MCF 10A (cell line): ENCODE data around the gene GATA3. TPM values are rescaled to one million over a fixed set of nuclear protein-coding genes. Genes with fewer than 3 reads are reported as not detected.

Experiments
- BruUV-seq: library from RNA; stranded (reverse); fragments of 400-500 nt; replicated peaks from 2 replicates; lab custom pipeline; 2021; lab: Mats Ljungman, UMichigan
- CTCF ChIA-PET: fragments of 300-600 bp; sonication (Branson Sonifier 250); formaldehyde crosslinking; extraction: SDS; loops from one replicate; lab custom pipeline; 2021; ENCODE audit warnings: antibody characterized with exemption, inconsistent platforms; lab: Yijun Ruan, JAX
- POLR2A ChIA-PET: fragments of 300-600, 350-650 bp; sonication (Branson Sonifier 250); formaldehyde crosslinking; extraction: SDS; loops from one replicate; lab custom pipeline; 2020; ENCODE audit warnings: antibody characterized with exemption, inconsistent platforms; lab: Yijun Ruan, JAX
- DNase-seq: peaks from one replicate; pipeline ENCODE4 v3.0.0-alpha.2; 2018; ENCODE audit not compliant: unreplicated experiment
- H3K27ac Mint-ChIP-seq: one replicate; pipeline ENCODE4 v1.8.0; 2022; ENCODE audit warnings: mild to moderate bottlenecking, low read depth, mixed read lengths; ENCODE audit not compliant: unreplicated experiment
- H3K27me3 Mint-ChIP-seq: one replicate; pipeline ENCODE4 v1.8.0; 2022; ENCODE audit warnings: mixed read lengths; ENCODE audit not compliant: insufficient read depth, unreplicated experiment
- H3K36me3 Mint-ChIP-seq: one replicate; pipeline ENCODE4 v1.8.0; 2022; ENCODE audit warnings: mild to moderate bottlenecking, moderate library complexity, mixed read lengths; ENCODE audit not compliant: insufficient read depth, unreplicated experiment
- H3K4me1 Mint-ChIP-seq: one replicate; pipeline ENCODE4 v1.8.0; 2022; ENCODE audit warnings: mixed read lengths; ENCODE audit not compliant: insufficient read depth, unreplicated experiment
- H3K4me3 Mint-ChIP-seq: one replicate; pipeline ENCODE4 v1.8.0; 2022; ENCODE audit warnings: mild to moderate bottlenecking, moderate library complexity, mixed read lengths; ENCODE audit not compliant: unreplicated experiment
- H3K9me3 Mint-ChIP-seq: one replicate; pipeline ENCODE4 v1.8.0; 2022; ENCODE audit warnings: mixed read lengths; ENCODE audit not compliant: unreplicated experiment
- intact Hi-C: fragments of 100-400 bp; cut with micrococcal nuclease; formaldehyde crosslinking; loops from 2 replicates; pipeline ENCODE4 v1.14.1; 2022
- total RNA-seq: library from RNA; stranded (reverse); gene quantifications from 2 replicates; pipeline ENCODE4 v1.2.3, GENCODE V29; 2022
- TF ChIP-seq, protein P1 (sequence below): fragments of 200-600 bp; IDR thresholded peaks from one replicate; pipeline ENCODE4 v1.8.0; 2022; ENCODE audit warnings: antibody characterized with exemption, mild to moderate bottlenecking; ENCODE audit not compliant: unreplicated experiment

GATA3 gene
- total RNA-seq, 1 experiment from 2014 or later, result 13.1 TPM

DNA sequence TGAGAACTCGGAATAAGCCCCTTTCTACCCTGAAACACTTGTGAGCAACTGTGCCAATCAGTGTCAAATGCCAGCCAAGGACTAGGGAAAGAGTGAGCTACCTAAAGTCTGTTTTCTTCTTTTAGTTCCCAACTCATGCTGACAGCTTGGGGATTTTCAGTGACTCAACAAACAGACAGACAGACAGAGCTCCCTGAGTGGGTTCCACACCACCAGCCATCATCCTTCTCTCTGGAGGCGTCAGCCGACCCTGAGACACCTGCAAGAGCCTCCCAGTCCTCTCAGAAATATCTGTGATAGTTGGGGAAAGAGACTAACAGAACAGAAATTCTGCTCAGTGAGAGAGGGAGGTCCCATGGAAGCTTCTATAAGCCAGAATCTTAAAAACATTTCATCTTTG lies 49.5 kb downstream of the GATA3 start:
- BruUV-seq, result no TSS peak
- Mint-ChIP-seq H3K27me3 (no peaks in the 10 kb centered on the region), H3K27ac (no peak overlapping the region), H3K4me3 (no peak overlapping the region), H3K36me3 (no peaks in the 10 kb centered on the region), H3K4me1 (no peaks in the 10 kb centered on the region), H3K9me3 (no peaks in the 10 kb centered on the region)
- CTCF ChIA-PET, result interaction anchor here (0.5 to 0.7 kb wide), 4 partner anchors 11 to 1229 kb away, joined by 3 to 5 read pairs (median 4); no protein-coding TSS in a partner anchor
- intact Hi-C loops, result no loop called here
- POLR2A ChIA-PET, result no interaction called here
- no peak for DNase-seq
- TF ChIP-seq, protein P1, sequence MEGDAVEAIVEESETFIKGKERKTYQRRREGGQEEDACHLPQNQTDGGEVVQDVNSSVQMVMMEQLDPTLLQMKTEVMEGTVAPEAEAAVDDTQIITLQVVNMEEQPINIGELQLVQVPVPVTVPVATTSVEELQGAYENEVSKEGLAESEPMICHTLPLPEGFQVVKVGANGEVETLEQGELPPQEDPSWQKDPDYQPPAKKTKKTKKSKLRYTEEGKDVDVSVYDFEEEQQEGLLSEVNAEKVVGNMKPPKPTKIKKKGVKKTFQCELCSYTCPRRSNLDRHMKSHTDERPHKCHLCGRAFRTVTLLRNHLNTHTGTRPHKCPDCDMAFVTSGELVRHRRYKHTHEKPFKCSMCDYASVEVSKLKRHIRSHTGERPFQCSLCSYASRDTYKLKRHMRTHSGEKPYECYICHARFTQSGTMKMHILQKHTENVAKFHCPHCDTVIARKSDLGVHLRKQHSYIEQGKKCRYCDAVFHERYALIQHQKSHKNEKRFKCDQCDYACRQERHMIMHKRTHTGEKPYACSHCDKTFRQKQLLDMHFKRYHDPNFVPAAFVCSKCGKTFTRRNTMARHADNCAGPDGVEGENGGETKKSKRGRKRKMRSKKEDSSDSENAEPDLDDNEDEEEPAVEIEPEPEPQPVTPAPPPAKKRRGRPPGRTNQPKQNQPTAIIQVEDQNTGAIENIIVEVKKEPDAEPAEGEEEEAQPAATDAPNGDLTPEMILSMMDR, result no peak

GRCh38 chr10:8104721-8105120 lies 50.2 kb downstream of the GATA3 start:
- Mint-ChIP-seq H3K4me3 (no peak overlapping the region), H3K9me3 (no peaks in the 10 kb centered on the region), H3K4me1 (no peaks in the 10 kb centered on the region), H3K36me3 (no peaks in the 10 kb centered on the region), H3K27ac (no peak overlapping the region), H3K27me3 (no peaks in the 10 kb centered on the region)
- ChIA-PET CTCF (interaction anchor here (0.5 kb wide), 1 partner anchor 1229 kb away, joined by 3 read pairs; no protein-coding TSS in a partner anchor), POLR2A (no interaction called here)
- TF ChIP-seq, protein P1, result no peak
- no TSS peak for BruUV-seq
- intact Hi-C loops, result no loop called here
- DNase-seq, result no peak

GRCh38 chr10:8105932-8106331 lies 51.4 kb downstream of the GATA3 start:
- Mint-ChIP-seq H3K27me3 (no peaks in the 10 kb centered on the region), H3K9me3 (no peaks in the 10 kb centered on the region), H3K4me1 (no peaks in the 10 kb centered on the region), H3K27ac (no peak overlapping the region), H3K36me3 (no peaks in the 10 kb centered on the region), H3K4me3 (no peak overlapping the region)
- ChIA-PET POLR2A (no interaction called here), CTCF (no interaction called here)
- no peak for DNase-seq
- BruUV-seq, result no TSS peak
- TF ChIP-seq, protein P1, result no peak
- intact Hi-C loops, result no loop called here

- H3K27ac Mint-ChIP-seq, result no peak overlapping the region
- no peaks in the 10 kb centered on the region for H3K27me3 Mint-ChIP-seq
- ChIA-PET POLR2A (interaction anchor here (0.6 kb wide), 2 partner anchors 14 to 761 kb away, joined by 3 to 4 read pairs; no protein-coding TSS in a partner anchor), CTCF (no interaction called here)
- H3K9me3 Mint-ChIP-seq, result no peaks in the 10 kb centered on the region
- H3K36me3 Mint-ChIP-seq, result no peaks in the 10 kb centered on the region
- intact Hi-C loops, result no loop called here
- H3K4me1 Mint-ChIP-seq, result no peaks in the 10 kb centered on the region
- TF ChIP-seq, protein P1, result no peak
- DNase-seq, result no peak
- H3K4me3 Mint-ChIP-seq, result no peak overlapping the region
- no TSS peak for BruUV-seq
Observed at GRCh38 chr10:8112230-8112905, 57.9 kb downstream of the GATA3 start.
